ENCODE measurements around the gene DLX6.

The DLX6 gene

GRCh38 chr7:97019710-97020225 is 14.4 kb downstream of the DLX6 start:
- ATAC-seq (ENCODE audit: insufficient read depth, low read depth) (no peak), DNase-seq (no peak)
- H2AFZ ChIP-seq (ENCODE audit: low read depth, low read length), result no peak overlapping the region
- no peaks in the 10 kb centered on the region for H3K4me1 ChIP-seq (ENCODE audit: insufficient read depth, low read length)
- no peak overlapping the region for H3K9ac ChIP-seq (ENCODE audit: low read depth, low read length)
- no peak overlapping the region for H3K4me2 ChIP-seq (ENCODE audit: insufficient read depth, low read length)
- H3K79me2 ChIP-seq (ENCODE audit: insufficient read depth, low read length), result no peaks in the 10 kb centered on the region
- H3K27me3 ChIP-seq (ENCODE audit: insufficient read depth, low read length, poor library complexity), result peaks cover 5% of the 10 kb centered on the region
- TF ChIP-seq CTCF (IDR thresholded peaks at IDR 0.05; ENCODE audit: borderline replicate concordance, extremely low read depth, low read length, poor library complexity, severe bottlenecking) (no peak), EZH2 (IDR thresholded peaks at IDR 0.05; ENCODE audit: borderline replicate concordance, low read depth, low read length, severe bottlenecking) (no peak)
- H4K20me1 ChIP-seq (ENCODE audit: insufficient read depth, low read length), result no peaks in the 10 kb centered on the region
- no peaks in the 10 kb centered on the region for H3K9me3 ChIP-seq (ENCODE audit: insufficient read depth, low read length, severe bottlenecking)
- H3K4me3 ChIP-seq (ENCODE audit: low read depth in 1 of 2, low read length in 2 of 2), result no peak overlapping the region
- no peaks in the 10 kb centered on the region for H3K36me3 ChIP-seq (ENCODE audit: insufficient read depth, low read length)
- no peak overlapping the region for H3K27ac ChIP-seq (ENCODE audit: low read length)

DNA sequence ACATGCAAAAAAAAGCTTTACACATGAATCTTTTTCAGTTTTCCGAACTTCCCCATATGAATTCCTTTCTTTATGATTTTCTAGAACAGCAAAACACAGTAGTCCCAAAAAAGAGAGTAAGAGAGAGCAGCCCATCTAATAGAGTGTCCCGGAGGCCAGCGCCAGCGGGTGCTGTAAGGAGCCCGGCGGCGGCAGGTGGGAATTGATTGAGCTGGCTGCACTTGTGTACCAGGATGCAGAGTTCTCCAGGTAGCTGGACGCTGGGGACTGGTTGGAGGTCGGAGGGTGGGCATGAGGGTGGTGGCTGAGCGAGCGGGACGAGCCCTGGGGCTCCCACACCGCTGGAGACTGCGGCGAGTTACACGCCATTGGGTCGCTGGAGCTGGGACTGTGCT is 15.2 kb downstream of the DLX6 start:
- Histone ChIP-seq H3K27ac (ENCODE audit: low read length) (no peak overlapping the region), H3K4me2 (ENCODE audit: insufficient read depth, low read length) (no peak overlapping the region), H4K20me1 (ENCODE audit: insufficient read depth, low read length) (no peaks in the 10 kb centered on the region), H3K4me3 (ENCODE audit: low read depth in 1 of 2, low read length in 2 of 2) (no peak overlapping the region), H3K9me3 (ENCODE audit: insufficient read depth, low read length, severe bottlenecking) (no peaks in the 10 kb centered on the region), H3K79me2 (ENCODE audit: insufficient read depth, low read length) (no peaks in the 10 kb centered on the region), H3K36me3 (ENCODE audit: insufficient read depth, low read length) (no peaks in the 10 kb centered on the region), H3K4me1 (ENCODE audit: insufficient read depth, low read length) (no peaks in the 10 kb centered on the region), H3K27me3 (ENCODE audit: insufficient read depth, low read length, poor library complexity) (no peaks in the 10 kb centered on the region), H3K9ac (ENCODE audit: low read depth, low read length) (no peak overlapping the region), H2AFZ (ENCODE audit: low read depth, low read length) (no peak overlapping the region)
- no peak for ATAC-seq (ENCODE audit: insufficient read depth, low read depth)
- no peak for TF ChIP-seq CTCF (IDR thresholded peaks at IDR 0.05; ENCODE audit: borderline replicate concordance, extremely low read depth, low read length, poor library complexity, severe bottlenecking)
- no peak for TF ChIP-seq EZH2 (IDR thresholded peaks at IDR 0.05; ENCODE audit: borderline replicate concordance, low read depth, low read length, severe bottlenecking)
- no peak for DNase-seq

DNA sequence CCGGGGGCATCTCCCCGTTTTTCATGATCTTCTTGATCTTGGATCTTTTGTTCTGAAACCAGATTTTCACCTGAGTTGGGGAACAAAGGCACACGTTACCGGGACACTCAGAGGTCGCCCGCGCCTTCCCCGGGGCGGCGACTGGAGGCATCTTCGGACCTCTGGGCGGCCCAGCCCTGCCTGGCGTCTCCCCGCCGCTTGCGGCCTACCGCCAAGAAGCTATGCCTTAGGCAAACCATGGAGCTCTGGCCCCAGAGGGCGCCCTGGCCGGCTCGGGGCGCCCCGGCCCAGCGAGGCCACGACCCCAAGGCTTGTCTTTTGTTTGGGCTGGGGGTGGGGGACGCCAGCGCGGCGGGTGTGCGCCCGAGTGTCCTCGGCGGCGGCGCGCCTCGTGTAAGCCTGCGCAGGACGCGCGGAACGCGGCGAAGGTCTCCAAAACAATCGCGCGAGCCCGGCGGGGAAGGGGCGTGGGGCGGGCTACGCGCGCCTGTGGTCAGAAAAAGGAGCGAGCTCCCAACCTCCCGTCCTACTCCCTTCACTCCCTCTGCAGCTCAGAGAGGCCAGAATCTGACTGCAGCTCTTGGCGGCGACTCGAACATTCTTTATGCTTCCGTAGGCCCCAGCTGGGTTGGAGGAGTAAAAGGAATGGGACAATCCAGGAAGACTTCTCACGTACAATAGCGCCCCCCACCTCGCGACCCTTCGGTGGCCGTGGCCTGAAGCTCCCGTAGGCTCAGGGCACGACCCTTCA is 15.8 kb downstream of the DLX6 start:
- no peak overlapping the region for H3K4me3 ChIP-seq (ENCODE audit: low read depth in 1 of 2, low read length in 2 of 2)
- H2AFZ ChIP-seq (ENCODE audit: low read depth, low read length), result no peak overlapping the region
- H3K9ac ChIP-seq (ENCODE audit: low read depth, low read length), result no peak overlapping the region
- no peak overlapping the region for H3K27ac ChIP-seq (ENCODE audit: low read length)
- no peak overlapping the region for H3K4me2 ChIP-seq (ENCODE audit: insufficient read depth, low read length)
- H3K36me3 ChIP-seq (ENCODE audit: insufficient read depth, low read length), result no peaks in the 10 kb centered on the region
- TF ChIP-seq CTCF (IDR thresholded peaks at IDR 0.05; ENCODE audit: borderline replicate concordance, extremely low read depth, low read length, poor library complexity, severe bottlenecking) (no peak), EZH2 (IDR thresholded peaks at IDR 0.05; ENCODE audit: borderline replicate concordance, low read depth, low read length, severe bottlenecking) (no peak)
- no peaks in the 10 kb centered on the region for H3K4me1 ChIP-seq (ENCODE audit: insufficient read depth, low read length)
- H3K27me3 ChIP-seq (ENCODE audit: insufficient read depth, low read length, poor library complexity), result peaks cover 5% of the 10 kb centered on the region
- H4K20me1 ChIP-seq (ENCODE audit: insufficient read depth, low read length), result no peaks in the 10 kb centered on the region
- no peak for DNase-seq
- no peaks in the 10 kb centered on the region for H3K79me2 ChIP-seq (ENCODE audit: insufficient read depth, low read length)
- no peak for ATAC-seq (ENCODE audit: insufficient read depth, low read depth)
- no peaks in the 10 kb centered on the region for H3K9me3 ChIP-seq (ENCODE audit: insufficient read depth, low read length, severe bottlenecking)

Measured in DND-41 (cell line).